ENCODE measurements around the gene METTL24.

DNA sequence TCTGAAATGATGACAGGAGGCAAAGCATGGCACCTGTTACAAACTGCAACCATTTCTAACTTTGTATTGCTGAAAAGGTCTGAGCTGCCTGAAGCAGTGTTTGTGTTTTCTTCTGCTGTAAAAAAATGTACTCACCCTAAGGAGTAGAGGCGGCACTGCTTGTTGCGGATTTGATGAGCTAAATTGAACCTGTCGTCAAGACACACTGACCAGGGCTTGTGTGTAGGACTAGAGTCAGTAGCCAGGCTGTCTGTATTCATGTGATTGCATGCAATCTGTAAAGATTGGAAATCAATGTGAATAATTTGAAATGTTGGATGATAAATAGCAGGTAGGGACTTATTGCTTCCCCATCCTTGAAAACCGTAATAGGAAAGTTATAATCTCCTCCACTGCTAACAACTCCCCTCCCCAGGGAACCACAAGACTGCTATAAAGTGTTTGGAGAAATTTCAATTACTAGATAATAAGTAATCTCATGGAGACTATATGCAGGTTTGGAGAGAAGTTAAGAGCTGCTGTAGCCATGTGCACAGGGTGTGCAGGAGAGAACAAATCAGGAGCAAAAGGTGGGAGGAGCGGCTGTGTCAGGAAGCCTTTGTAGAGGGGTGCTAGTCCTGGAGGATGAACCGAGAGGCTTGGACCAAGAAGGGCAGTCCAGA is 42.8 kb downstream of the METTL24 start:
- TF ChIP-seq, protein P1, sequence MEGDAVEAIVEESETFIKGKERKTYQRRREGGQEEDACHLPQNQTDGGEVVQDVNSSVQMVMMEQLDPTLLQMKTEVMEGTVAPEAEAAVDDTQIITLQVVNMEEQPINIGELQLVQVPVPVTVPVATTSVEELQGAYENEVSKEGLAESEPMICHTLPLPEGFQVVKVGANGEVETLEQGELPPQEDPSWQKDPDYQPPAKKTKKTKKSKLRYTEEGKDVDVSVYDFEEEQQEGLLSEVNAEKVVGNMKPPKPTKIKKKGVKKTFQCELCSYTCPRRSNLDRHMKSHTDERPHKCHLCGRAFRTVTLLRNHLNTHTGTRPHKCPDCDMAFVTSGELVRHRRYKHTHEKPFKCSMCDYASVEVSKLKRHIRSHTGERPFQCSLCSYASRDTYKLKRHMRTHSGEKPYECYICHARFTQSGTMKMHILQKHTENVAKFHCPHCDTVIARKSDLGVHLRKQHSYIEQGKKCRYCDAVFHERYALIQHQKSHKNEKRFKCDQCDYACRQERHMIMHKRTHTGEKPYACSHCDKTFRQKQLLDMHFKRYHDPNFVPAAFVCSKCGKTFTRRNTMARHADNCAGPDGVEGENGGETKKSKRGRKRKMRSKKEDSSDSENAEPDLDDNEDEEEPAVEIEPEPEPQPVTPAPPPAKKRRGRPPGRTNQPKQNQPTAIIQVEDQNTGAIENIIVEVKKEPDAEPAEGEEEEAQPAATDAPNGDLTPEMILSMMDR (IDR thresholded peaks at IDR 0.05; ENCODE audit: low read length): no peak
- TF ChIP-seq EZH2 (IDR thresholded peaks at IDR 0.05; ENCODE audit: borderline replicate concordance, low read length): no peak
